Stimulated activated CD4-positive, alpha-beta T cell treated with anti-CD3 and anti-CD28 coated beads, Interleukin-12 subunit alpha, Interleukin-12 subunit beta, amount 100 ng/mL, for 24 hours (primary cell): Measurements from ENCODE around the gene BTC.
"Not testable (repeated sequence)": the region's sequence is repeated elsewhere in the genome, so short reads cannot be mapped to it uniquely, and the experiment has no call there.

Source experiments
- DNase-seq, 2 experiments: peaks; one replicate each; pipeline ENCODE4 v3.0.0-alpha.2; 2020; ENCODE audit warnings: low read depth in 2 of 2

BTC gene

DNA sequence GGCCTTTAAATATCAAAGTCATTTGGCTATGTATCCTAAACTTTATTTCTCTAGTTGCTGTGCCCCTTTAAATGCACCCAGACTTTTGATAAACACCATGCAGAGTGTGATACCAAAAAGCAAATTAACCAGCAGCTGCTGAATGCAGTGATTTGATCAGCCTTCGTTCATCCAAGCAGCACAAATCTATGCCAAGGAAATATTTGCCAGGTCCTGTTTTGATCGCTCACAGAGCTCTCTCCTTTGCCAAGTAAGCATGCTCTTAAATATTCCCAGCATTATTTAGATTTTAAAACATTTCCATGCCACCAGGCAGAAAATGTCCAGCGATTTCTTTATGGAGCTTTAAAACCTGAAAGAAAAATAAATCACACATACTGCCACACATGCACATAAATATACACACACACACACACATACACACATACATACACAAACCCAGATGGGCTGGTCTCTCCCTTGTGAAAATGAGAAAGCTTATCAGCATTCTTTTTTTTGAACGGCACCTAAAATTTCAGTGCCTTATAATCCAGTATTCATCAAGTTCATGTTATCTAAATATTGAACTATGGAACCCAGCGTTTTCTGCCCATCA, 35.7 kb downstream of the BTC start:
- no peak for DNase-seq

DNA sequence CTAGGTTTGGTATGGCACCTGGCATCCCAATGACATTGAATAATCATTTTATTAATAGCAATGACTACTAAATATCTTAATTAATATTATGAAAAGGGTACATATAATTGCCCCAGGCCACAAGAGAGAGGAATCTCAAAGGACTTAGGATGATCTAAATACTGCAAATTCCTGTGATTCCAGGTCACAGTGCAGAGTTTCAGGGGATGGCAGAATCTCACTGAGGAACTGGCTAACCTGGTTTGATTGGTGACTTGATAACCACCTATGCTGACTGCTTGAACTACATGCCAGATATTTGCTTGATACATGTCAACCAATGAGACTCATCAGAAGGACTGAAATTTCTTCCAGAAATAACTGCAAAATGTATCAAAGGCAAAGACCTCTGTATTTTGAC, 37.2 kb downstream of the BTC start:
- no peak for DNase-seq

GRCh38 chr4:74755486-74755885, 38.8 kb downstream of the BTC start:
- no peak for DNase-seq

GRCh38 chr4:74754218-74754617, 40.1 kb downstream of the BTC start:
- DNase-seq: no peak

- no peak for DNase-seq
Measured at GRCh38 chr4:74752798-74753197, 41.5 kb downstream of the BTC start.

- no peak for DNase-seq
Measured at GRCh38 chr4:74751856-74752255, 42.5 kb downstream of the BTC start.

GRCh38 chr4:74751247-74751646, 43.1 kb downstream of the BTC start:
- DNase-seq: no peak

GRCh38 chr4:74742185-74742584, 52.1 kb downstream of the BTC start:
- DNase-seq: no peak

DNA sequence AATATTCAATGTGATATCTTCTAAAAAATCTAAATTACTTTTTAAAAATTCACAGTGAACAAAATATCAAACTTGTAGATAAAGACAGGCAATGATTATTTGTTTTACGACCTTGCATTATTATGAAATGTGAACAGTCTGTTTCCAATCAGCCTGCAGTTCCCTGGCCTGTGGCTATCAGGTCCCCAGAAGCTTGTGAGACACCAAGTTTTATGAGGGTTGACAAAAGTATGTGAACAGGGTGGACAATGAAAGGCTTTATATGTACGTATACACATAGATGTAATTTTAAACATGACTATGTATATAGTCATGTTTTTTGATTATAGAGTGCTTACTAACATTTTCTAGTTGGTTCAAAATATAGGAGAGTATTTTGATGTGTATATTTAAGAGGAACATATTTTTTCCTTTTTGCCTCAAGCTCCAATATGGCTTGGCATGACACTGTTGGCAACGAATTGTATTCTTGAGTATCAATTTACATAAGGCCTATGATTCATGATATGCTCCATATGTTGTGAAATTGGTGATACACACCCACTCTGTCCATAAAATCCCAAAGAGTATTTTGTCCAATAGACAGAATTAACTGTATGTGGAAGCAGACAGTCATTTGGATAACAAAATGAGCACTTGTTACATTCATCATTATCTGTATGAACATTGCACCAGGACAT, 55.7 kb downstream of the BTC start:
- DNase-seq: no peak

GRCh38 chr4:74734995-74735394, 59.3 kb downstream of the BTC start:
- DNase-seq: no peak

DNA sequence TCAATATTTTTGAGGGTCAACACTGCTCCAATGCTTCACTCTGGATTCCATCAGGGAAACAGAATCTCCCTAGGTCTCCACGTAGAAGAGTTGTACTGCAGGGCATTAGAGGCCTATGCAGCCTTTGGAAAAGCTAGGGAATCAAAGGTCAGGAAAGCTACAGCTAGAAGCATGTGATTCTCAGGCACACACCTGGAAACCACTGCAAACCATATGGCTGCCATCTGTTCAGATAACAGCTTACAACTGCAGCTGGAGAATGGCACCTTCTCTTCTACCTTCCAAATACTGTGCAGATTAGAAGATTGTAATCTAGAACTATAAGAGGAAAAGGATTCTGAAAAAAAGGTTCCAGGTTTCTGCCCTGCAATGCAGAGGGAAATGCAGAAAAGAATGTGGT, 60.6 kb downstream of the BTC start:
- DNase-seq: no peak

GRCh38 chr4:74724979-74725378, 69.3 kb downstream of the BTC start:
- no peak for DNase-seq

DNA sequence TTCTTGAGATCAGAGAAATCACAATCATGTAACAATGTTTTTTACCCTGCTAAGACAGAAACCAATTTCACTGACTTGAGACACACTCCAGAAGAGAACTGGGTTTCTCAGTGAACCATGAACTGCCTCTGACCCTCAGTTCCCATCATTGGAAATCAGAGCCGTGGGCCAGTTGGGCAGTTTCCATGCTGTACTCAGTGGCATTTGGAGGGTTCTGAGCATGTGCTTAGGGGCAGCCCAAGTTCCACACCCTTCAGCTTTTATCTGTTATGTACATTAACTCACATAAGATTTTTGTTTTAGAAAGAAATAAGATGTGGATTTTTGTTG, 77.9 kb downstream of the BTC start:
- DNase-seq: no peak

DNA sequence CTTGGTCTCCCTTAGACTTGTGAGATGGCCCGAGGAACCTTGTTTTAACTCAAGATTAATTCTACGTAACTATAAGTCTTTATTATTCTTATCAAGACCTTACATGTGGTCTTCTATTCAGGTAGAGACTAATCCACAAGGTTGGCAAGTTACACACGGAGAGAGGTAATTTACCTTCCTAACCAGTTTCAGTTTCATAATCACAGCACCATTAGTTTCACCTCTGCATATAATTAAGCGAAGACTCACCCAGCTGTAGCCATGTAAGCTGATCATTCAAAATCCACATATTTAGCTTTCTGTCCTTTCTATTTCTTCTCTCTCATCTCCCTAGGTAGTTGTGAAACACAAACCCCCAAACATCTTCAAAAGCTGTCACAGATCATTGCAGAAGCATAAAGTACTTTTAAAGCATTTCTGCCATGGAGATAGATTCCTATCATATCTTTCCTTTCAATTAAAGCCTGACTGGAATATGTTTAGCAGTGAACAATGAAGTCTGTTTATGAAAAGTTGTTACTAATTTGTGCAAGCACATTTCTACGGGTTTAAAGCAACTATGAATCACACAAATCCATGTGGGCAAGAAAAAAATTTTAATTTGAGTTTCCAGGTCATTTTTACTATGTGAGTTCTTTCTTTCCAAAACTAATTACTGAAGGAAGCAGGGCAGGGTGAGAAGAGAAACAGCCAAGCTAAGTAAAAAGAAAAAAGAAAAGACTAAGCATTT, 78.5 kb downstream of the BTC start:
- no peak for DNase-seq

DNA sequence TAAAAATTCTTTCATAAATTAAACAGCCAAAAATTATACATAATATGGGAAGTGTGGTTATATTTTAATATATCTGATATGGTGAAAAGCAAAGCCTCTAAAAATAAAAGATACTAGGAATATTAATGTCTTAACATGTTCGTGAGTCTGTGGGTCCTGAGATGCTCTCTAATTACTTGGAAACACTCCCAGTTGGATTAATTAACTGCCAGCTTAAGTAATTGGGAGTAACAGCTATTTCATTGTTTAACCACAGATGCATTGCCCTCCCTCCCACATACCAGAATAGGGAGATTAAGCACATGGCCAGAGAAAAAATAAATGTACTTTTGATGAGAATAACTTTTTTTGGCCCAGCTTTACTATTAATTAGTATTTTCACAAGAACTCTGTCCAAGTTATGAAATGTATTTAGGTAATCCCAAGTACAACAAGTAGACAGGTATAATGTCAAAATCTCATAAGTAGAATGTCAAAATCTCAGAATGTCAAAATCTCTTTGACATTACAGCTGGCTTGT, 79.7 kb downstream of the BTC start:
- DNase-seq: no peak

GRCh38 chr4:74708135-74708534, 86.2 kb downstream of the BTC start:
- DNase-seq: not testable (repeated sequence)
